Loucy (cell line): ENCODE data around the gene ZFR.

ENCODE experiments used
- EZH2phosphoT487 ChIP-seq: fragments of 200-600 bp; IDR thresholded peaks from 2 replicates; pipeline ENCODE4 v1.6.1; 2018; ENCODE audit warnings: antibody characterized with exemption, mild to moderate bottlenecking, moderate library complexity, borderline replicate concordance
- TF ChIP-seq, protein P1 (sequence below): fragments of 200-600 bp; sonication (generic); conservative IDR thresholded peaks from 2 replicates; pipeline ENCODE4 v1.5.1; 2014; ENCODE audit warnings: mild to moderate bottlenecking, antibody characterized with exemption, low read length

DNA sequence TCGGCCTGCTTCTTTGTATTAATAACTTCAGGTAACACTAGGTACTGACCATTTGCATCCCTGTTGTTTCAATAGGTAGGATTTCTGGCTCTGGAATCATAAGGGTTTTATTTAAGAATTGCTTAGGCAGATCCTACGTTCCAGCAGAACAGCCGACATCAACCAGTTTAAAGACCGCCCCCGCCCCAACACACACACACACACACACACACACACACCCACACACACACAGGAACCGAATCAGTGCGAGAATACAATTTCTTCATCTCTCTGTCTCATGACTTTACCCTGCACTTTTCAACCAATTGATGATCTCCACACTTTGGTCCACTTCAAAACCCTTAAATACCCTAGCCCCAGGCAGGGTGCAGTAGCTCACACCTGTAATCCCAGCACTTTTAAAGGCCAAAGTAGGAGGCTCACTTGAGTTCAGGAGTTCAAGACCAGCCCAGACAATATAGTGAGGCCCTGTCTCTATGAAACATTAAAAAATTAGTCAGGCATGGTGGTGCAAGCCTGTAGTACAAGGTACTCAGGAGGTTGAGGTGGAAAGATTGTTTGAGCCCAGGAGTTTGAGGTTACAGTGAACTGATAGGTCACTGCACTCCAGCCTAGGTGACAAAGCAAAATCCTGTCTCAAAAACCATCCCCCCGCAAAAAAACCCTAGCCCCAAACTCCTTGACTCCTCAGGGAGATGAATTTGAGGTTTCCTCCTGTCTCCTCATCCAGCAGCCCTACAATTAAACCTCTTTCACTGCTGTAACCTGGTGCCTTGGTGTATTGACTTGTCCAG lies 129.1 kb downstream of the ZFR start:
- TF ChIP-seq, protein P1, sequence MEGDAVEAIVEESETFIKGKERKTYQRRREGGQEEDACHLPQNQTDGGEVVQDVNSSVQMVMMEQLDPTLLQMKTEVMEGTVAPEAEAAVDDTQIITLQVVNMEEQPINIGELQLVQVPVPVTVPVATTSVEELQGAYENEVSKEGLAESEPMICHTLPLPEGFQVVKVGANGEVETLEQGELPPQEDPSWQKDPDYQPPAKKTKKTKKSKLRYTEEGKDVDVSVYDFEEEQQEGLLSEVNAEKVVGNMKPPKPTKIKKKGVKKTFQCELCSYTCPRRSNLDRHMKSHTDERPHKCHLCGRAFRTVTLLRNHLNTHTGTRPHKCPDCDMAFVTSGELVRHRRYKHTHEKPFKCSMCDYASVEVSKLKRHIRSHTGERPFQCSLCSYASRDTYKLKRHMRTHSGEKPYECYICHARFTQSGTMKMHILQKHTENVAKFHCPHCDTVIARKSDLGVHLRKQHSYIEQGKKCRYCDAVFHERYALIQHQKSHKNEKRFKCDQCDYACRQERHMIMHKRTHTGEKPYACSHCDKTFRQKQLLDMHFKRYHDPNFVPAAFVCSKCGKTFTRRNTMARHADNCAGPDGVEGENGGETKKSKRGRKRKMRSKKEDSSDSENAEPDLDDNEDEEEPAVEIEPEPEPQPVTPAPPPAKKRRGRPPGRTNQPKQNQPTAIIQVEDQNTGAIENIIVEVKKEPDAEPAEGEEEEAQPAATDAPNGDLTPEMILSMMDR, result no peak
- no peak for TF ChIP-seq EZH2phosphoT487
